Vagina (tissue), 2 donors: ENCODE measurements around the gene CD22.
"Not testable (repeated sequence)": the region's sequence is repeated elsewhere in the genome, so short reads cannot be mapped to it uniquely, and the experiment has no call there.

ENCODE experiments used
- CTCF ChIP-seq, 3 experiments: fragments of 450-650 bp in 2 of 3; fragments of 200-600 bp in 1 of 3; sonication (generic) in 1 of 3; IDR thresholded peaks; one replicate each; pipeline ENCODE4 v1.5.1; 2017 to 2019; ENCODE audit warnings: antibody characterized with exemption in 3 of 3, mild to moderate bottlenecking in 2 of 3, moderate library complexity in 2 of 3
- POLR2A ChIP-seq, 2 donors: fragments of 450-650 bp; IDR thresholded peaks; one replicate each; pipeline ENCODE4 v1.6.1; 2017; ENCODE audit warnings: antibody characterized with exemption in 2 of 2, mild to moderate bottlenecking in 2 of 2, moderate library complexity in 2 of 2
- POLR2AphosphoS5 ChIP-seq, 2 donors: sonication (generic); formaldehyde crosslinking; IDR thresholded peaks; one replicate each; pipeline ENCODE4 v1.9.0; 2017; ENCODE audit warnings: antibody characterized with exemption in 2 of 2, mild to moderate bottlenecking in 2 of 2, low read depth in 1 of 2; ENCODE audit not compliant: insufficient read depth in 1 of 2

- TF ChIP-seq CTCF (IDR thresholded peaks at IDR 0.05); POLR2AphosphoS5 (IDR thresholded peaks at IDR 0.05; ENCODE audit: insufficient read depth in 1 of 2, low read depth in 1 of 2); POLR2A (IDR thresholded peaks at IDR 0.05): not testable (repeated sequence)
Observed at GRCh38 chr19:35285465-35285864, 43.5 kb upstream of the CD22 start.
